Measurements from ENCODE around the gene PLEKHA7. TPM values are rescaled to one million over a fixed set of nuclear protein-coding genes. Genes with fewer than 3 reads are reported as not detected.
A peak's percentile ranks its signal among the peaks of the same experiment; 100 is the strongest.

PLEKHA7 gene
- total and polyA plus RNA-seq, 2 of the 4 experiments (the other 2 are of a cell fraction) = 0.12 TPM; not detected in 1

- Histone ChIP-seq H3K18ac (ENCODE audit: low read depth, low read length) (no peak overlapping the region), H4K5ac (ENCODE audit: low read depth, low read length) (no peak overlapping the region), H4K20me1 (ENCODE audit: insufficient read depth, low read length) (no peaks in the 10 kb centered on the region), H3K4me3 (ENCODE audit: insufficient read depth, low read depth, low read length) (no peak overlapping the region), H2AK9ac (replicated peaks; ENCODE audit: low read depth, low read length, poor library complexity) (no peak overlapping the region), H2AK5ac (ENCODE audit: low read depth, low read length) (no peak overlapping the region), H2BK120ac (ENCODE audit: low read depth, low read length) (no peak overlapping the region), H3K27ac (ENCODE audit: insufficient read depth, low read length) (no peak overlapping the region), H3K23ac (ENCODE audit: low read depth, low read length) (no peak overlapping the region), H2BK15ac (ENCODE audit: low read depth, low read length) (no peak overlapping the region), H3K4me2 (ENCODE audit: low read depth, low read length) (no peak overlapping the region; the same call in 1 of the 2 replicates), H3K4ac (ENCODE audit: low read depth, low read length) (no peak overlapping the region), H3K36me3 (ENCODE audit: control insufficient read depth, insufficient read depth, low read length) (no peaks in the 10 kb centered on the region), H2AFZ (replicated peaks; ENCODE audit: low read length, poor library complexity) (peak overlapping the region; percentile 0), H3K14ac (replicated peaks; ENCODE audit: low read depth, low read length) (no peak overlapping the region), H4K8ac (ENCODE audit: low read depth in 2 of 2, low read length in 2 of 2) (no peak overlapping the region), H3K27me3 (ENCODE audit: control insufficient read depth, insufficient read depth, low read length) (peaks cover 15% of the 10 kb centered on the region), H3K9me1 (ENCODE audit: insufficient read depth, low read length) (no peaks in the 10 kb centered on the region; the same call in 1 of the 2 replicates), H4K91ac (ENCODE audit: insufficient read depth, low read depth, low read length) (no peak overlapping the region), H3K56ac (ENCODE audit: extremely low read depth, insufficient read depth, low read length) (no peak overlapping the region), H3K4me1 (ENCODE audit: control insufficient read depth, insufficient read depth, low read length) (peaks cover 2% of the 10 kb centered on the region; the same call in 1 of the 2 replicates), H3K9me3 (ENCODE audit: control insufficient read depth, insufficient read depth, low read length) (no peaks in the 10 kb centered on the region), H3K79me1 (ENCODE audit: low read depth in 1 of 2, low read length in 2 of 2) (no peaks in the 10 kb centered on the region), H2BK20ac (ENCODE audit: low read depth, low read length) (no peak overlapping the region), H2BK5ac (ENCODE audit: low read depth, low read length, poor library complexity, severe bottlenecking) (no peak overlapping the region), H3K9ac (ENCODE audit: low read depth, low read length) (no peak overlapping the region)
- peak; percentile 38 for ATAC-seq (ENCODE audit: low read depth)
- DNase-seq = peak; percentile 59
- no TSS peak for BruUV-seq (replicated peaks)
- TF ChIP-seq ELK1 (IDR thresholded peaks at IDR 0.05; ENCODE audit: borderline replicate concordance, low read depth, low read length) = no peak
- in situ Hi-C loops (cut with MboI; ENCODE audit: low sequenced_read_pairs) = no loop called here
- WGBS, 2 experiments (ENCODE audit: extremely low coverage in 2 of 2, insufficient read length in 1 of 2) = 8% methylated on average over 6 of the region's 11 CpGs; no CpG with 5 or more reads in 1 of the 2 experiments
- intact Hi-C loops (cut with micrococcal nuclease) = no loop called here
- CTCF ChIA-PET = interaction anchor here (1.0 to 1.3 kb wide), 3 partner anchors 13 to 22 kb away, joined by 3 read pairs; no protein-coding TSS in a partner anchor
- dilution Hi-C loops (cut with HindIII; ENCODE audit: low sequenced_read_pairs, unreplicated experiment) = no loop called here
- POLR2A ChIA-PET (ENCODE audit: unreplicated experiment) = no interaction called here
Measured at GRCh38 chr11:16806791-16807190, 207.4 kb downstream of the PLEKHA7 start.
